CD4-positive, alpha-beta memory T cell (primary cell): Measurements from ENCODE around the gene AGAP1. TPM values are rescaled to one million over a fixed set of nuclear protein-coding genes. Genes with fewer than 3 reads are reported as not detected.

ENCODE experiments used
- CTCF ChIA-PET: fragments of 350-600 bp; sonication (Branson Sonifier 250); formaldehyde crosslinking; loops from one replicate; lab custom pipeline; 2021; ENCODE audit warnings: inconsistent platforms; ENCODE audit not compliant: partially characterized antibody; lab: Charles Lee
- POLR2A ChIA-PET: fragments of 350-600 bp; sonication (Branson Sonifier 250); formaldehyde crosslinking; loops from one replicate; lab custom pipeline; 2021; ENCODE audit not compliant: partially characterized antibody; lab: Charles Lee
- DNase-seq, 5 donors: peaks; one replicate each; pipeline versions ENCODE4 v3.0.0 to v3.0.0-alpha.2; 2020 to 2022; ENCODE audit warnings: mixed read lengths in 1 of 5
- H3K27ac ChIP-seq: one replicate; pipeline ENCODE4 v1.7.0; 2013; ENCODE audit warnings: low read depth, low read length
- H3K27me3 ChIP-seq: 2 replicates; pipeline ENCODE4 v1.7.0; 2013; ENCODE audit warnings: mild to moderate bottlenecking, low read length, moderate library complexity; ENCODE audit not compliant: insufficient read depth
- H3K36me3 ChIP-seq: 2 replicates; pipeline ENCODE4 v1.7.0; 2013; ENCODE audit warnings: mild to moderate bottlenecking, low read length, moderate library complexity; ENCODE audit not compliant: insufficient read depth
- H3K4me1 ChIP-seq: 2 replicates; pipeline ENCODE4 v1.7.0; 2013; ENCODE audit warnings: mild to moderate bottlenecking, low read length, moderate library complexity; ENCODE audit not compliant: insufficient read depth
- H3K4me3 ChIP-seq, 2 donors: one replicate each; pipeline ENCODE4 v1.7.0; 2013; ENCODE audit warnings: low read length in 2 of 2, mild to moderate bottlenecking in 1 of 2
- H3K9me3 ChIP-seq, 2 donors: one replicate each; pipeline ENCODE4 v1.7.0; 2013; ENCODE audit warnings: low read length in 2 of 2, control low read depth in 1 of 2; ENCODE audit not compliant: control insufficient read depth in 1 of 2
- H3K27ac Mint-ChIP-seq, 7 donors: one replicate each; pipeline ENCODE4 v1.8.0; 2020 to 2021; ENCODE audit warnings: mixed read lengths in 7 of 7, mild to moderate bottlenecking in 6 of 7, inconsistent platforms in 3 of 7, moderate library complexity in 3 of 7
- H3K27me3 Mint-ChIP-seq, 2 donors: one replicate each; pipeline ENCODE4 v1.8.0; 2020 to 2021; ENCODE audit warnings: mixed read lengths in 2 of 2
- H3K36me3 Mint-ChIP-seq, 2 donors: one replicate each; pipeline ENCODE4 v1.8.0; 2020 to 2021; ENCODE audit warnings: mixed read lengths in 2 of 2, inconsistent platforms in 1 of 2, mild to moderate bottlenecking in 1 of 2
- H3K4me1 Mint-ChIP-seq, 4 donors: one replicate each; pipeline ENCODE4 v1.8.0; 2020 to 2021; ENCODE audit warnings: mixed read lengths in 4 of 4, mild to moderate bottlenecking in 1 of 4
- H3K4me3 Mint-ChIP-seq, 8 donors: one replicate each; pipeline ENCODE4 v1.8.0; 2020 to 2021; ENCODE audit warnings: mixed read lengths in 8 of 8, mild to moderate bottlenecking in 7 of 8, moderate library complexity in 6 of 8, inconsistent platforms in 3 of 8
- H3K9me3 Mint-ChIP-seq, 8 donors: one replicate each; pipeline ENCODE4 v1.8.0; 2020 to 2021; ENCODE audit warnings: mixed read lengths in 8 of 8, mild to moderate bottlenecking in 5 of 8, inconsistent platforms in 3 of 8, moderate library complexity in 1 of 8
- intact Hi-C: fragments of 100-400 bp; cut with micrococcal nuclease; formaldehyde crosslinking; loops from one replicate; pipeline ENCODE4 v1.15.1; 2023
- polyA plus RNA-seq, 2 donors: library from polyadenylated mRNA; unstranded; fragments of 300-500 nt; fragmentation: Illumina TruSeq; gene quantifications; one replicate each; pipeline ENCODE4 v1.2.3, GENCODE V29; 2021
- total RNA-seq, 2 experiments: library from RNA; stranded (reverse); gene quantifications; one replicate each; pipeline ENCODE4 v1.2.3, GENCODE V29; 2021

The AGAP1 gene
- total and polyA plus RNA-seq, 4 experiments from 2014 or later, result 0.24 to 2.9 (median 1.9) TPM

DNA sequence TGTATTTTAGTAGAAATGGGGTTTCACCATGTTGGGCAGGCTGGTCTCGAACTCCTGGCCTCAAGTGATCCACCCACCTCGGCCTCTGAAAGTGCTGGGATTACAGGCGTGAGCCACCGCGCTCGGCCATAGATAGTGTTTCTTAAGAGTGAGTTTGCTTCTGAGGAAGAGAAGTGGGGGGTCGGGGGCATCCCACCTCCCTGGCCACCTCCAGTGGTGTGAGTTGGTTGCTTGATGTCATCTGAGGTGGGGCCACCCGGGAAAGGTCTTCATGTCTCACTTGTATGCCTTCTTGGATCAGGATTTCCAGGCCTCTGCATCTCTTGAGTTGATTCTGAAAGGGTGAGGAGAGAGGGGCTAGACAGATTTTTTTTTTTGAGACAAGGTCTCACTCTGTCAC lies 57.1 kb downstream of the AGAP1 start:
- POLR2A ChIA-PET, result no interaction called here
- no peak overlapping the region for H3K4me3 Mint-ChIP-seq
- Histone ChIP-seq H3K4me3 (no peak overlapping the region), H3K27ac (no peak overlapping the region), H3K27me3 (no peaks in the 10 kb centered on the region), H3K9me3 (no peaks in the 10 kb centered on the region), H3K4me1 (no peaks in the 10 kb centered on the region), H3K36me3 (no peaks in the 10 kb centered on the region)
- peaks cover 0 to 5% (median 0%) of the 10 kb centered on the region in 8 donors for H3K9me3 Mint-ChIP-seq
- H3K4me1 Mint-ChIP-seq, result peaks cover 0 to 3% (median 0%) of the 10 kb centered on the region in 4 donors
- CTCF ChIA-PET, result no interaction called here
- DNase-seq, result no peak
- intact Hi-C loops, result no loop called here
- peaks cover 4 to 16% of the 10 kb centered on the region in 2 donors for H3K27me3 Mint-ChIP-seq
- no peak overlapping the region for H3K27ac Mint-ChIP-seq
- H3K36me3 Mint-ChIP-seq, result no peaks in the 10 kb centered on the region

GRCh38 chr2:235551965-235552364 lies 58.1 kb downstream of the AGAP1 start:
- Mint-ChIP-seq H3K9me3 (peaks cover 0 to 5% (median 0%) of the 10 kb centered on the region in 8 donors), H3K27me3 (peaks cover 8 to 20% of the 10 kb centered on the region in 2 donors), H3K36me3 (no peaks in the 10 kb centered on the region), H3K27ac (no peak overlapping the region), H3K4me3 (no peak overlapping the region), H3K4me1 (peaks cover 0 to 3% (median 0%) of the 10 kb centered on the region in 4 donors)
- Histone ChIP-seq H3K4me1 (no peaks in the 10 kb centered on the region), H3K27ac (no peak overlapping the region), H3K27me3 (no peaks in the 10 kb centered on the region), H3K4me3 (no peak overlapping the region), H3K9me3 (no peaks in the 10 kb centered on the region), H3K36me3 (no peaks in the 10 kb centered on the region)
- no peak for DNase-seq
- ChIA-PET CTCF (no interaction called here), POLR2A (no interaction called here)
- intact Hi-C loops, result no loop called here

- CTCF ChIA-PET, result no interaction called here
Observed at GRCh38 chr2:235552671-235553070, 58.8 kb downstream of the AGAP1 start.

DNA sequence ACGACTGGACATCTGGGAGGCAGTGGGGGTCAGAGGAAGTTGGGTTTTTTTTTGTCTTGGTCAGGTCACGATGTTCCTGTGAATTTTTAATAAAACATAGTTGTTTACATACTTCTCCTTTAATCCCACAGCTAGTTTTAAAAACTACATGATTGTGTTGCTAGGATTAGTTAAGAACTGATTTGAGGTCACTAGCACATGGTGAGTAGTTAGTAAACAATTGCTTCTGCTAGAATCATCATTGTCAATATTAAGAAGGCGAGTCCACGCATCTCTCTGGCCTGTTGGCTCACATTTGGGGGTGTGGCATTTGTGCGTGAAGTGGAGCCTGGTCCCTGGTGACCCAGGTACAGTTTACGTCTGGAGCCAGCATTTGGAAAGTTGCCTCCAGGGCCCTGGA lies 59.4 kb downstream of the AGAP1 start:
- intact Hi-C loops, result no loop called here
- ChIA-PET POLR2A (no interaction called here), CTCF (no interaction called here)
- no peaks in the 10 kb centered on the region for H3K36me3 Mint-ChIP-seq
- no peak overlapping the region for H3K4me3 Mint-ChIP-seq
- no peaks in the 10 kb centered on the region for H3K27me3 ChIP-seq
- H3K27ac ChIP-seq, result no peak overlapping the region
- peaks cover 11 to 20% of the 10 kb centered on the region in 2 donors for H3K27me3 Mint-ChIP-seq
- no peaks in the 10 kb centered on the region for H3K36me3 ChIP-seq
- DNase-seq, result no peak
- peaks cover 0 to 3% (median 0%) of the 10 kb centered on the region in 4 donors for H3K4me1 Mint-ChIP-seq
- no peak overlapping the region for H3K4me3 ChIP-seq
- H3K27ac Mint-ChIP-seq, result no peak overlapping the region
- H3K4me1 ChIP-seq, result no peaks in the 10 kb centered on the region
- H3K9me3 ChIP-seq, result no peaks in the 10 kb centered on the region
- peaks cover 0 to 5% (median 0%) of the 10 kb centered on the region in 8 donors for H3K9me3 Mint-ChIP-seq

More at GRCh38 chr2:235552671-235553070, 58.8 kb downstream of the AGAP1 start:
- Histone ChIP-seq H3K9me3 (no peaks in the 10 kb centered on the region), H3K4me1 (no peaks in the 10 kb centered on the region), H3K4me3 (no peak overlapping the region), H3K27me3 (no peaks in the 10 kb centered on the region), H3K36me3 (no peaks in the 10 kb centered on the region), H3K27ac (no peak overlapping the region)
- intact Hi-C loops, result no loop called here
- H3K4me1 Mint-ChIP-seq, result peaks cover 0 to 3% (median 0%) of the 10 kb centered on the region in 4 donors
- POLR2A ChIA-PET, result no interaction called here
- DNase-seq, result no peak
- peaks cover 10 to 20% of the 10 kb centered on the region in 2 donors for H3K27me3 Mint-ChIP-seq
- H3K27ac Mint-ChIP-seq, result no peak overlapping the region
- H3K36me3 Mint-ChIP-seq, result no peaks in the 10 kb centered on the region
- H3K9me3 Mint-ChIP-seq, result peaks cover 0 to 5% (median 0%) of the 10 kb centered on the region in 8 donors
- H3K4me3 Mint-ChIP-seq, result no peak overlapping the region

DNA sequence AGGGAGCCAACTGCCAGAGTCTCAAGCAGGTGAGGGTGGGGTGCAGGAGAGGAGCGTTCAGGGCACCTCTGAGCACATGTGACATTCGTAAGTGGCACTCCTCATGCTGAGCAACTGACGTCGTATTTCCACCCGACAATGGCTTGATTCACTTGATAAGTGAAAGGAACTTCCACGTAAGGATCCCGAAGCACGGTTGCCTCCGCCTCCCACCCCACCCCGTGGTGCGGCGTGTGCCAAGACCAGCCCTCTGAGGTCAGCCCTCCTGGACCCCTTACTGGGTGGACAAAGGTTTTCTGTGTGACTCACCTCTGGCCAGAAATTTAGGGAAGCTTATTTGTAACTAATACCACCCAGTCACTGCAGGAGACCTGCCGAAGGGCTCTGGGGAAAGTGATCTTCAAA lies 59.9 kb downstream of the AGAP1 start:
- peaks cover 11 to 20% of the 10 kb centered on the region in 2 donors for H3K27me3 Mint-ChIP-seq
- peaks cover 0 to 5% (median 0%) of the 10 kb centered on the region in 8 donors for H3K9me3 Mint-ChIP-seq
- H3K9me3 ChIP-seq, result no peaks in the 10 kb centered on the region
- intact Hi-C loops, result no loop called here
- H3K4me3 Mint-ChIP-seq, result no peak overlapping the region
- H3K4me1 Mint-ChIP-seq, result peaks cover 0 to 3% (median 0%) of the 10 kb centered on the region in 4 donors
- H3K27ac ChIP-seq, result no peak overlapping the region
- H3K27ac Mint-ChIP-seq, result no peak overlapping the region
- no peak overlapping the region for H3K4me3 ChIP-seq
- ChIA-PET POLR2A (no interaction called here), CTCF (no interaction called here)
- no peak for DNase-seq
- no peaks in the 10 kb centered on the region for H3K4me1 ChIP-seq
- no peaks in the 10 kb centered on the region for H3K36me3 Mint-ChIP-seq
- H3K36me3 ChIP-seq, result no peaks in the 10 kb centered on the region
- H3K27me3 ChIP-seq, result no peaks in the 10 kb centered on the region

DNA sequence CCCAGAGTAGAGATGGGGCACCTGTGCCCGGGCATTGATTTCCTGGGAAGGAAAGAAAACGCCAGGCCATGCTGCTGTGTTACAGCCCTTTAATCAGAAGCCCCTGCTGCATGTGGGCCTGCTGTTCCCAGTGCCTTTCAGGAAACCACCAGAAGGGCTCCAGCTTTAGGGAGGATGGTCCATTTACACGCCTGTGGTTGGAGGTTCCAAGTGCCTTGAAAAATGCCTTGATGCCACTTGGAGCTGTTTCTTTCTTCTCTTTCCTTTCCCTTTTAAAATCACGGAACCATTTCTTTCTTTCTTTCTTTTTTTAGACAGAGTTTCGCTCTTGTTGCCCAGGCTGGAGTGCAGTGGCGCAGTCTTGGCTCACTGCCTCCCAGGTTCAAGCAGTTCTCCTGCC lies 60.5 kb downstream of the AGAP1 start:
- Histone ChIP-seq H3K36me3 (no peaks in the 10 kb centered on the region), H3K27me3 (no peaks in the 10 kb centered on the region), H3K27ac (no peak overlapping the region), H3K4me3 (no peak overlapping the region), H3K9me3 (no peaks in the 10 kb centered on the region), H3K4me1 (no peaks in the 10 kb centered on the region)
- ChIA-PET CTCF (no interaction called here), POLR2A (no interaction called here)
- no peaks in the 10 kb centered on the region for H3K36me3 Mint-ChIP-seq
- peaks cover 0 to 5% (median 0%) of the 10 kb centered on the region in 8 donors for H3K9me3 Mint-ChIP-seq
- no peak overlapping the region for H3K4me3 Mint-ChIP-seq
- H3K4me1 Mint-ChIP-seq, result peaks cover 0 to 3% (median 0%) of the 10 kb centered on the region in 4 donors
- no peak overlapping the region for H3K27ac Mint-ChIP-seq
- intact Hi-C loops, result no loop called here
- peaks cover 11 to 20% of the 10 kb centered on the region in 2 donors for H3K27me3 Mint-ChIP-seq
- DNase-seq, result no peak

GRCh38 chr2:235554936-235555335 lies 61.1 kb downstream of the AGAP1 start:
- no peak for DNase-seq
- no peaks in the 10 kb centered on the region for H3K27me3 ChIP-seq
- Mint-ChIP-seq H3K27ac (no peak overlapping the region), H3K36me3 (no peaks in the 10 kb centered on the region), H3K9me3 (peaks cover 0 to 5% (median 0%) of the 10 kb centered on the region in 8 donors), H3K4me1 (peaks cover 0 to 3% (median 0%) of the 10 kb centered on the region in 4 donors), H3K4me3 (no peak overlapping the region), H3K27me3 (peaks cover 12 to 19% of the 10 kb centered on the region in 2 donors)
- H3K27ac ChIP-seq, result no peak overlapping the region
- ChIA-PET CTCF (no interaction called here), POLR2A (no interaction called here)
- H3K4me3 ChIP-seq, result no peak overlapping the region
- no peaks in the 10 kb centered on the region for H3K9me3 ChIP-seq
- no peaks in the 10 kb centered on the region for H3K4me1 ChIP-seq
- H3K36me3 ChIP-seq, result no peaks in the 10 kb centered on the region
- intact Hi-C loops, result no loop called here
